Right lobe of liver (tissue), 6 donors: Measurements from ENCODE around the gene MYO10. TPM values are rescaled to one million over a fixed set of nuclear protein-coding genes. Genes with fewer than 3 reads are reported as not detected.

Source experiments
- ATAC-seq, 4 donors: fragments of 200-7000 bp; cut with Tn5 transposase; one replicate each; pipeline ENCODE4 v1.9.1; 2020; ENCODE audit warnings: mild to moderate bottlenecking in 4 of 4, moderate library complexity in 4 of 4
- DNase-seq, 3 donors: peaks; one replicate each; pipeline ENCODE4 v3.0.0-alpha.2; 2020
- H3K27ac ChIP-seq, 3 donors: fragments of 200-600 bp; one replicate each; pipeline ENCODE4 v1.8.0; 2022
- H3K27me3 ChIP-seq, 2 donors: fragments of 200-600 bp; one replicate each; pipeline ENCODE4 v1.8.0; 2022
- H3K36me3 ChIP-seq, 4 donors: fragments of 200-600 bp; sonication (generic) in 1 of 4; one replicate each; pipeline versions ENCODE4 v1.5.1 to v1.8.0; 2017 to 2022; ENCODE audit warnings: control low read depth in 1 of 4
- H3K4me1 ChIP-seq, 4 donors: fragments of 200-600 bp; sonication (generic) in 1 of 4; one replicate each; pipeline versions ENCODE4 v1.5.1 to v1.8.0; 2017 to 2022; ENCODE audit warnings: control low read depth in 1 of 4
- H3K4me3 ChIP-seq, 3 donors: fragments of 200-600 bp; one replicate each; pipeline ENCODE4 v1.8.0; 2022
- H3K9me3 ChIP-seq, 4 donors: fragments of 200-600 bp; sonication (generic) in 1 of 4; one replicate each; pipeline versions ENCODE4 v1.5.1 to v1.8.0; 2017 to 2022; ENCODE audit warnings: control low read depth in 1 of 4
- CTCF ChIP-seq, 4 donors: fragments of 200-600 bp in 3 of 4; fragments of 450-650 bp in 1 of 4; IDR thresholded peaks; one replicate each; pipeline versions ENCODE4 v1.5.1 to v1.8.0; 2016 to 2022; ENCODE audit warnings: antibody characterized with exemption in 4 of 4, mild to moderate bottlenecking in 2 of 4
- POLR2A ChIP-seq: fragments of 450-650 bp; IDR thresholded peaks from one replicate; pipeline ENCODE4 v1.6.1; 2017; ENCODE audit warnings: antibody characterized with exemption, mild to moderate bottlenecking
- WGBS: methylation state at CpG from one replicate; pipeline ENCODE4 v1.1.6; 2018; ENCODE audit warnings: low coverage, low lambda C conversion rate; ENCODE audit not compliant: insufficient coverage; ENCODE audit errors: missing lambda C conversion rate; 5-methylcytosine and 5-hydroxymethylcytosine counted together
- intact Hi-C, 2 donors: fragments of 100-400 bp; cut with DNase I; formaldehyde crosslinking; loops; one replicate each; pipeline versions ENCODE4 v1.11.2 to v1.14.1; 2022
- total RNA-seq, 6 experiments: library from RNA; depleted of rRNA in 2 of 6; stranded (reverse); fragments of >200 nt in 2 of 6; fragmentation: NEBNext Ultra II Directional in 3 of 6; extraction: Animal tissue kit (Norgen Biotek cat#: 25700) in 3 of 6; gene quantifications; one replicate each; pipeline versions ENCODE4 v1.1.0 to v1.2.4, GENCODE V29; 2016 to 2023
- donor health status: DM: no; HTN: yes; CAD: no.
- donor health status: DM: no; HTN: no; CAD: no.
- donor health status: DM: no; HTN: no; CAD: no.
- donor health status: DM: no; HTN: yes; CAD: no.
- donor health status: DM: no; HTN: yes; CAD: no.

MYO10 gene
- total RNA-seq, 6 experiments from 2014 or later, result 3.9 to 13.1 (median 6.9) TPM

GRCh38 chr5:16935231-16936149 is 598 bp downstream of the MYO10 start:
- WGBS, result under 1% methylated on average over 27 of the region's 85 CpGs
- Histone ChIP-seq H3K4me3 (peak overlapping the region; percentile 60 to 66 (median 61)), H3K36me3 (no peaks in the 10 kb centered on the region), H3K4me1 (peaks cover 0 to 16% (median 0%) of the 10 kb centered on the region in 4 donors), H3K9me3 (no peaks in the 10 kb centered on the region), H3K27me3 (peaks cover 0 to 26% of the 10 kb centered on the region in 2 donors), H3K27ac (peak overlapping the region; percentile 48 to 80 (median 57))
- ATAC-seq (peak; percentile 16 to 38 (median 25)), DNase-seq (peak; percentile 37 to 59 (median 59))
- TF ChIP-seq POLR2A, result no peak
- TF ChIP-seq CTCF (IDR thresholded peaks at IDR 0.05), result no peak
- intact Hi-C loops, result no loop called here

GRCh38 chr5:16934677-16935153 is 1.4 kb downstream of the MYO10 start:
- Histone ChIP-seq H3K27ac (peak overlapping the region in 2 of 3 donors; percentile 48 to 57), H3K36me3 (no peaks in the 10 kb centered on the region), H3K4me3 (peak overlapping the region; percentile 60 to 66 (median 61)), H3K4me1 (peaks cover 0 to 16% (median 0%) of the 10 kb centered on the region in 4 donors), H3K27me3 (peaks cover 0 to 26% of the 10 kb centered on the region in 2 donors), H3K9me3 (no peaks in the 10 kb centered on the region)
- TF ChIP-seq CTCF (IDR thresholded peaks at IDR 0.05) (no peak), POLR2A (no peak)
- DNase-seq (no peak), ATAC-seq (no peak)
- WGBS, result under 1% methylated on average over 6 of the region's 6 CpGs
- intact Hi-C loops, result no loop called here

GRCh38 chr5:16934123-16934522 is 2.0 kb downstream of the MYO10 start:
- Histone ChIP-seq H3K27me3 (peaks cover 0 to 26% of the 10 kb centered on the region in 2 donors), H3K36me3 (no peaks in the 10 kb centered on the region), H3K4me3 (peak overlapping the region; percentile 60 to 66 (median 61)), H3K9me3 (no peaks in the 10 kb centered on the region), H3K27ac (no peak overlapping the region), H3K4me1 (peaks cover 0 to 16% (median 0%) of the 10 kb centered on the region in 4 donors)
- DNase-seq, result peak in 2 of 3 donors; percentile 52 to 55
- ATAC-seq, result peak; percentile 24 to 53 (median 44)
- intact Hi-C loops, result no loop called here
- 4% methylated on average over 11 of the region's 11 CpGs for WGBS
- TF ChIP-seq POLR2A (no peak), CTCF (IDR thresholded peaks at IDR 0.05) (peak; percentile 43 to 71 (median 60))

- no peak for ATAC-seq
- H3K4me3 ChIP-seq, result peak overlapping the region in 2 of 3 donors; percentile 60 to 61
- no peak for DNase-seq
- TF ChIP-seq POLR2A (no peak), CTCF (IDR thresholded peaks at IDR 0.05) (no peak)
- peaks cover 0 to 16% (median 0%) of the 10 kb centered on the region in 4 donors for H3K4me1 ChIP-seq
- H3K27me3 ChIP-seq, result peaks cover 0 to 26% of the 10 kb centered on the region in 2 donors
- H3K9me3 ChIP-seq, result no peaks in the 10 kb centered on the region
- intact Hi-C loops, result no loop called here
- H3K27ac ChIP-seq, result no peak overlapping the region
- no peaks in the 10 kb centered on the region for H3K36me3 ChIP-seq
- WGBS, result 39% methylated on average over 2 of the region's 2 CpGs
Measured at GRCh38 chr5:16933337-16933736, 2.8 kb downstream of the MYO10 start.
